ENCODE data around the gene RFX1.
A peak's percentile ranks its signal among the peaks of the same experiment; 100 is the strongest.

The RFX1 gene

DNA sequence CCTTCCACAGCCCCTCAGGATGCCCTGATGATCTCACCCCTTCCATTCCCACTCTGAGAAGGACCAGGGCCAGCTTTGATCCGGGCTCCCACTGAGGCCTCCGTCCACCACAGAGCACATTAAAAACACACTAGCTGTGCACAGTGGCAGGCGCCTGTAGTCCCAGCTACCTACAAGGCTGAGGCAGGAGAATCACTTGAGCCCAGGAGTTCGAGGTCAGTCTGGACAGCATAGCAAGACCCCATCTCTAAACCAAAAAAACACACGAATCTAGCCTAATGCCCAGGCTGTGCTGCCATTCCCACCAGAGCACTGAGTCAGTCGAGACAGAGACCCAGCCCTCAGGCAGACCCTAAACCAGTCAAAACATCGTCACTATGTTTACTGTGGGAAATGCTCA is 14.1 kb downstream of the RFX1 start:
- Histone ChIP-seq H3K27me3 (ENCODE audit: control insufficient read depth, insufficient read depth, low read length) (no peaks in the 10 kb centered on the region), H3K9ac (ENCODE audit: low read depth, low read length) (no peak overlapping the region), H3K36me3 (ENCODE audit: control insufficient read depth, insufficient read depth, low read length) (peaks cover 4% of the 10 kb centered on the region)

GRCh38 chr19:13990085-13990484 is 16.0 kb downstream of the RFX1 start:
- Histone ChIP-seq H3K36me3 (ENCODE audit: control insufficient read depth, insufficient read depth, low read length) (peaks cover 4% of the 10 kb centered on the region), H3K4me3 (ENCODE audit: low read depth, low read length) (no peak overlapping the region), H3K9me3 (ENCODE audit: control insufficient read depth, insufficient read depth, low read length) (no peaks in the 10 kb centered on the region), H3K27me3 (ENCODE audit: control insufficient read depth, insufficient read depth, low read length) (no peaks in the 10 kb centered on the region), H3K9ac (ENCODE audit: low read depth, low read length) (no peak overlapping the region), H3K4me1 (ENCODE audit: control insufficient read depth, insufficient read depth, low read length) (peaks cover 10% of the 10 kb centered on the region)

More for the DNA sequence above, 14.1 kb downstream of the RFX1 start:
- no peaks in the 10 kb centered on the region for H3K9me3 ChIP-seq (ENCODE audit: control insufficient read depth, insufficient read depth, low read length)
- no peak overlapping the region for H3K4me3 ChIP-seq (ENCODE audit: low read depth, low read length)
- H3K4me1 ChIP-seq (ENCODE audit: control insufficient read depth, insufficient read depth, low read length) = peaks cover 1% of the 10 kb centered on the region

DNA sequence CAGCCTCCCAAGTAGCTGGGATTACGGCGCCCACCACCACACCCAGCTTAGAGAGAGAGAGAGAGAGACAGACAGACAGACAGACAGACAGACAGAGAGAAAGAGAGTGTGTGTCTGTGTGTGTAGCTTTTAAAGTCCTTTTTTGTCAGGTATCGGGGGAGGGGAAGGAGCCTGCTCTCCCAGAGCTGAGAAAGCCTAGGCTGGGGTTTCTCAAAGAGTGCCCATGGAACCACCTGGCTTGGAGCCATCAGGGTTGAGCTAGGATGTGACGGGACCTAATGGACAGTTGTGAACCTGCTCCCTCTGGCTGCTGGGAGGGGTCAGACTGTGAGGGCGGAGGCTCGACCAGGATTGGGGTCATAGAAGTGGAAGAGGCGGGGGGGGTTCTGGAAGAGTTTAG is 16.6 kb downstream of the RFX1 start:
- no peaks in the 10 kb centered on the region for H3K9me3 ChIP-seq (ENCODE audit: control insufficient read depth, insufficient read depth, low read length)

DNA sequence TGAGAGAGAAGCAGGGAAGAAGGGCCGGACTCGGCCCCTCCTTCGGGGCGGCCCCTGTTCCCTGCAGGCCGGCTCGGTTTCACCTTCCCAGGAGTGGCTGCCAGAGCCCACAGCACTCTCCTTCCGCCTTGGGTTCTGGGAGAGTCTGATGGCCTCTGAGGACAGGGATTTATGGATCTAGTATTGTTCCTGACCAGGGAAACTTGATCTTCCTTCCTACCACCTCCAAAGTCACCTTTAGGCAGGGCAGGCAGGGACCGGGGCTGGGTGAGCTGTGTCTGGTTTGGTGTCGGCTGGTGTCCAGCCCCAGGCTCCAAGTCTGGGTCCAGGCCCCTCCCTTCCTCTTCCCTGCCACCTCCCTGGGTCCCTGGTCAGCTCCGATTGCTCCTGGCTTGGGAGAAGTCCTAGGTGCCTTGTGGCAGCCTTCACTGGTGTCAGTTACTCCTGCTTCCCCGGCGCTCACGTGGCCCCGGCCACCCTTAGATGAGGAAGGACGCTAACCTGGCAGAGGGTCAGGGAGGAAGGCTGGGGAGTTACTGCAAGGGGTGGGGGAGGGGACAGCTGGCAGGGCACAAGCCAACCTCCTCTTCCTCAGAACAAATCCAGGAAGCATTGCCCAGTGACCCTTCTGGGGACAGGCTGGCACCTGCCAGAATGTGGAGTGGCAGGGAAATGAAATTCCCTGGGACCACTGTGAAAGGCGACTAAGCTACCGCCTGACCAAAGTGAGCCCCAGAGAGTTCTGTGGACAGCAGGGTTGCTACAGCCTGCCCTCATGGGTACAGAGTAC is 18.8 kb downstream of the RFX1 start:
- Histone ChIP-seq H3K4me1 (ENCODE audit: control insufficient read depth, insufficient read depth, low read length) (peaks cover 14% of the 10 kb centered on the region), H3K36me3 (ENCODE audit: control insufficient read depth, insufficient read depth, low read length) (peaks cover 4% of the 10 kb centered on the region), H3K9me3 (ENCODE audit: control insufficient read depth, insufficient read depth, low read length) (no peaks in the 10 kb centered on the region), H3K27me3 (ENCODE audit: control insufficient read depth, insufficient read depth, low read length) (no peaks in the 10 kb centered on the region), H3K4me3 (ENCODE audit: low read depth, low read length) (peak overlapping the region; percentile 8), H3K9ac (ENCODE audit: low read depth, low read length) (peak overlapping the region; percentile 65)

More for the DNA sequence above, 16.6 kb downstream of the RFX1 start:
- Histone ChIP-seq H3K4me3 (ENCODE audit: low read depth, low read length) (no peak overlapping the region), H3K36me3 (ENCODE audit: control insufficient read depth, insufficient read depth, low read length) (peaks cover 4% of the 10 kb centered on the region), H3K27me3 (ENCODE audit: control insufficient read depth, insufficient read depth, low read length) (no peaks in the 10 kb centered on the region), H3K4me1 (ENCODE audit: control insufficient read depth, insufficient read depth, low read length) (peaks cover 10% of the 10 kb centered on the region), H3K9ac (ENCODE audit: low read depth, low read length) (no peak overlapping the region)

DNA sequence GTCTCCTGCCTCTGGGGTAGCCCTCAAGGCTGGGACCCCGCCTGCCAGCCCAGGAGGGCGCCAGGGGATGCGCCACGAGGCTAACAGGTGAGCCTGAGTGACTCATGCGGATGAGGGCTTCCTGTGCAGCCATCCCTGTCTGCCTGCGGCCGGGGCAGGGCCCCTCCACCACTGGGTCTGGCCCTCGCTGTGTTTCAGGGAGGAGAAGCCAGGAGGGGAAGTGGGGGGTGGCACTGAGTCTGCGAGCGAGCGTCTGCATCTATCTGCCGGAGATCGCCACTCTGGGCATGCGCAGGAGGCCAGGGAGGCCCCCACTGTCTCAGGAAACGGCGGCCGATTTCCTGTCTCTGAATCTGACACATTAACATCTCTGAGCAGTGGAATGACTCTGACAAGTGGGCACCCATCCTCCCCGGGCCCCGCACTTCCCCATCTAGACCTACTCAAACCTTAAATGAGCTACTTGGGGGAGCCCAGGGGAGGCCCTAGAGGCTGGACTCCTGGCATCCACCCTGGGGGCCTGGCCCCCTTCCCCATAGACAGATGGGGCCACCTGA is 19.7 kb downstream of the RFX1 start:
- peak overlapping the region; percentile 79 for H3K9ac ChIP-seq (ENCODE audit: low read depth, low read length)

DNA sequence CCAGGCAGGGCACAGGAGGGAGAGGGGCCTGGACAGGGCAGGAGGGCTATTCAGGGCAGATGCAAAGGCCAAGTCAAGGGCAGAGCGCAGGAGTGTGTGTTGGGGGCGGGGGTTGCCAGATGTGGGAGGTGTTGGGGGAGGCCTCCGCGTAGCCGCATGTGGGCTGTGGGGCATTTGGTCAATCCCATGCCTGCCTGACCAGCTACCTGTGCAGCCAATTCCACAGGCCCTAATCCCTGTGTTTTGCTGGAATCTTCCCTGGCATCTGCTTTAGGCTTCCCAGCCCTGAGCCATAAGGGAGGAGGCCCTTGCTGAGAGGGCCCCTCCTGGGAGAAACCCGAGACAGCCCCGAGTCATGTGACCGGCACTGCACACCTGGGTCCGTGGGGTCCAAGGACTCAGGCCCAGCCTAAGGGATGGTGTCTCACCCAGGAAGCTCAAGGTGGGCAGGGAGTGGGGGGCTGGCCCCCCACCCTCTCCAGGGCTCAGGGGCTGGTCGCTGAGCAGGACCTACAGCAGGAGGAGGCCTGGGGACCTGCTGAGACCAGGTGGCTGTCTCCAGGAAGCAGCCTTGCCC is 20.3 kb downstream of the RFX1 start:
- Histone ChIP-seq H3K4me3 (ENCODE audit: low read depth, low read length) (peak overlapping the region; percentile 22), H3K27me3 (ENCODE audit: control insufficient read depth, insufficient read depth, low read length) (no peaks in the 10 kb centered on the region), H3K9me3 (ENCODE audit: control insufficient read depth, insufficient read depth, low read length) (no peaks in the 10 kb centered on the region), H3K36me3 (ENCODE audit: control insufficient read depth, insufficient read depth, low read length) (no peaks in the 10 kb centered on the region), H3K9ac (ENCODE audit: low read depth, low read length) (peak overlapping the region; percentile 79), H3K4me1 (ENCODE audit: control insufficient read depth, insufficient read depth, low read length) (peaks cover 14% of the 10 kb centered on the region)

More for the DNA sequence above, 19.7 kb downstream of the RFX1 start:
- no peaks in the 10 kb centered on the region for H3K36me3 ChIP-seq (ENCODE audit: control insufficient read depth, insufficient read depth, low read length)
- H3K4me1 ChIP-seq (ENCODE audit: control insufficient read depth, insufficient read depth, low read length) = peaks cover 14% of the 10 kb centered on the region
- no peaks in the 10 kb centered on the region for H3K27me3 ChIP-seq (ENCODE audit: control insufficient read depth, insufficient read depth, low read length)
- no peaks in the 10 kb centered on the region for H3K9me3 ChIP-seq (ENCODE audit: control insufficient read depth, insufficient read depth, low read length)
- H3K4me3 ChIP-seq (ENCODE audit: low read depth, low read length) = peak overlapping the region; percentile 22

- no peak overlapping the region for H3K9ac ChIP-seq (ENCODE audit: low read depth, low read length)
- no peaks in the 10 kb centered on the region for H3K27me3 ChIP-seq (ENCODE audit: control insufficient read depth, insufficient read depth, low read length)
- no peaks in the 10 kb centered on the region for H3K36me3 ChIP-seq (ENCODE audit: control insufficient read depth, insufficient read depth, low read length)
- peaks cover 14% of the 10 kb centered on the region for H3K4me1 ChIP-seq (ENCODE audit: control insufficient read depth, insufficient read depth, low read length)
- no peaks in the 10 kb centered on the region for H3K9me3 ChIP-seq (ENCODE audit: control insufficient read depth, insufficient read depth, low read length)
- no peak overlapping the region for H3K4me3 ChIP-seq (ENCODE audit: low read depth, low read length)
Measured at GRCh38 chr19:13984875-13985741, 21.0 kb downstream of the RFX1 start.

GRCh38 chr19:13984186-13984585 is 21.9 kb downstream of the RFX1 start:
- Histone ChIP-seq H3K4me3 (ENCODE audit: low read depth, low read length) (no peak overlapping the region), H3K9me3 (ENCODE audit: control insufficient read depth, insufficient read depth, low read length) (no peaks in the 10 kb centered on the region), H3K4me1 (ENCODE audit: control insufficient read depth, insufficient read depth, low read length) (peaks cover 14% of the 10 kb centered on the region)

GRCh38 chr19:13983213-13983889 is 22.8 kb downstream of the RFX1 start:
- Histone ChIP-seq H3K4me1 (ENCODE audit: control insufficient read depth, insufficient read depth, low read length) (peaks cover 14% of the 10 kb centered on the region), H3K36me3 (ENCODE audit: control insufficient read depth, insufficient read depth, low read length) (no peaks in the 10 kb centered on the region), H3K4me3 (ENCODE audit: low read depth, low read length) (no peak overlapping the region), H3K9ac (ENCODE audit: low read depth, low read length) (no peak overlapping the region), H3K9me3 (ENCODE audit: control insufficient read depth, insufficient read depth, low read length) (no peaks in the 10 kb centered on the region), H3K27me3 (ENCODE audit: control insufficient read depth, insufficient read depth, low read length) (no peaks in the 10 kb centered on the region)

More at GRCh38 chr19:13984186-13984585, 21.9 kb downstream of the RFX1 start:
- Histone ChIP-seq H3K27me3 (ENCODE audit: control insufficient read depth, insufficient read depth, low read length) (no peaks in the 10 kb centered on the region), H3K36me3 (ENCODE audit: control insufficient read depth, insufficient read depth, low read length) (no peaks in the 10 kb centered on the region), H3K9ac (ENCODE audit: low read depth, low read length) (no peak overlapping the region)

DNA sequence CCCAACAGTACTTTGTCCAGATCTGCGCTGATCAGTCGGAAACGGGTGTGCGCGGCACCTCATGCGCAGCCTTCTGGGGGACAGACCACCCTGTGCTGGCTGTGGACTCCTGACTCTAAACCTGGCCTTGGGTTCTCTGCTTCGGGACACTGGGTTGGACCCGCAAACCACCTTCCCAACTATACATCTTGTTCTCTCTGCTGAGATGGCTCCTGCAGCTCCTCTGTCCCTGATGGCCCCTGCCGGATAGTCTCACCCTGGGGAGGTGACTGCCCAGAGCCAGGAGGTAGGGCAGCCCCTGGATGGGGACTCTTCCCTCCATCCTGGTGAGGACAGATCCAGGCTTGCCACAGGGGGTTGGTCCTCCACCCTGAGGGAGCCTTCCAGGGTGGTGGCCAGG is 23.3 kb downstream of the RFX1 start:
- no peak overlapping the region for H3K4me3 ChIP-seq (ENCODE audit: low read depth, low read length)
- H3K4me1 ChIP-seq (ENCODE audit: control insufficient read depth, insufficient read depth, low read length) = peaks cover 14% of the 10 kb centered on the region
- no peaks in the 10 kb centered on the region for H3K27me3 ChIP-seq (ENCODE audit: control insufficient read depth, insufficient read depth, low read length)
- H3K9me3 ChIP-seq (ENCODE audit: control insufficient read depth, insufficient read depth, low read length) = no peaks in the 10 kb centered on the region
- H3K36me3 ChIP-seq (ENCODE audit: control insufficient read depth, insufficient read depth, low read length) = no peaks in the 10 kb centered on the region
- no peak overlapping the region for H3K9ac ChIP-seq (ENCODE audit: low read depth, low read length)

DNA sequence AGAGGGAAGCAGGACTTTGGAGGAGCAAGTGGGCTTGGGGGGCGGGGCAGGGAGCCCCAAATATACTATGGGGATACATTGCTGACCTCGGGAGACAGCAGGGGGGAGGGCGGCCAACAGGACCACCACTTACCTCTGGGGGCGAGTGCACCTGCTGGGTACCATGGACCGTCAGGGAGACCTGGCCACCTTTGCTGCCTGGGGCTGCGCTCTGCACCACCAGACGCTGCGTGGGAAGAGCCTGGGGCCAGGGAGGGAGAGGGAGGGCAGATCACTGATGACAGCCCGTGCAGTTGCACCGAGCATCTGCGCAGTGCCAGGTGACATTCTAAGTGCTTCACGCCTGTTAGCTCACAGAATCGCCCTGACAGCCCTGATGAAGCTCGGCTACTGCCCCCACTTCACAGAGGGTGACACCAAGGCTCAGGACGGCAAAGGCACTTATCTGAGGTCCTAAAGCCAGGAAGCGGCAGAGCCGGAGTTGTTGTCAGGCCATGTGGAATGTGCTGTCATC is 24.1 kb downstream of the RFX1 start:
- Histone ChIP-seq H3K4me3 (ENCODE audit: low read depth, low read length) (no peak overlapping the region), H3K27me3 (ENCODE audit: control insufficient read depth, insufficient read depth, low read length) (no peaks in the 10 kb centered on the region), H3K9ac (ENCODE audit: low read depth, low read length) (no peak overlapping the region), H3K36me3 (ENCODE audit: control insufficient read depth, insufficient read depth, low read length) (no peaks in the 10 kb centered on the region), H3K4me1 (ENCODE audit: control insufficient read depth, insufficient read depth, low read length) (peaks cover 13% of the 10 kb centered on the region), H3K9me3 (ENCODE audit: control insufficient read depth, insufficient read depth, low read length) (no peaks in the 10 kb centered on the region)
